Measurements from ENCODE around the gene CDKAL1.
A peak's percentile ranks its signal among the peaks of the same experiment; 100 is the strongest.

The CDKAL1 gene

DNA sequence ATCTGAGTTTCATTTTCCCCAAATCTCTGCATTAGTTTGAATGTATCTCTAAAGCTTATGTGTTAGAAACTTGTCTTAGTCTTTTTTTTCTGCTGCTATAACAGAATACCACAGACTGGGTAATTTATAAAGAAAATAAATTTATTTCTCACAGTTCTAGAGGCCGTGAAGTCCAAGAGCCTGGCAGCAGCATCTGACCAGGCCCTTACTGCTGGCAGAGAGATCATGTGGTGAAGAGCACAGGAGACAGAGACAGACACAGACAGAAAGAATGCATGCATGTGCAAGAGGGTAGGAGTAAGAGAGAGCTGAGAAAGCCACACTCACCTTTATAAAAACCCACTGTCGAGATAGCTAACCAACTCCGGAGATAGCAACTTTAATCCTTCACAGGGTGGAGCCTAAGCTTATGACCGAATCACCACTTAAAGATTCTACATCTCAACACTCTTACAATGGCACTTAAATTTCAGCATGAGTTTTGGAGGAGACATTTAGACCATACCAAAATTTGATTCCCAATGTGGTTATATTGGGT is 646.6 kb downstream of the CDKAL1 start:
- H3K4me3 ChIP-seq (ENCODE audit: low read depth in 1 of 2, low read length in 2 of 2), result no peak overlapping the region
- no peak overlapping the region for H3K9ac ChIP-seq (ENCODE audit: low read depth, low read length)
- no peaks in the 10 kb centered on the region for H3K9me3 ChIP-seq (ENCODE audit: insufficient read depth, low read length, severe bottlenecking)
- no peaks in the 10 kb centered on the region for H3K36me3 ChIP-seq (ENCODE audit: insufficient read depth, low read length)
- no peaks in the 10 kb centered on the region for H4K20me1 ChIP-seq (ENCODE audit: insufficient read depth, low read length)
- H3K79me2 ChIP-seq (ENCODE audit: insufficient read depth, low read length), result no peaks in the 10 kb centered on the region
- no peak overlapping the region for H2AFZ ChIP-seq (ENCODE audit: low read depth, low read length)
- H3K27ac ChIP-seq (ENCODE audit: low read length), result no peak overlapping the region
- no peaks in the 10 kb centered on the region for H3K27me3 ChIP-seq (ENCODE audit: insufficient read depth, low read length, poor library complexity)
- TF ChIP-seq EZH2 (IDR thresholded peaks at IDR 0.05; ENCODE audit: borderline replicate concordance, low read depth, low read length, severe bottlenecking) (no peak), CTCF (IDR thresholded peaks at IDR 0.05; ENCODE audit: borderline replicate concordance, extremely low read depth, low read length, poor library complexity, severe bottlenecking) (no peak)
- ATAC-seq (ENCODE audit: insufficient read depth, low read depth) (0 out of 3 replicates have a peak, but pooled peaks have one; percentile 24), DNase-seq (no peak)
- H3K4me2 ChIP-seq (ENCODE audit: insufficient read depth, low read length), result no peak overlapping the region
- H3K4me1 ChIP-seq (ENCODE audit: insufficient read depth, low read length), result peaks cover 12% of the 10 kb centered on the region

DNA sequence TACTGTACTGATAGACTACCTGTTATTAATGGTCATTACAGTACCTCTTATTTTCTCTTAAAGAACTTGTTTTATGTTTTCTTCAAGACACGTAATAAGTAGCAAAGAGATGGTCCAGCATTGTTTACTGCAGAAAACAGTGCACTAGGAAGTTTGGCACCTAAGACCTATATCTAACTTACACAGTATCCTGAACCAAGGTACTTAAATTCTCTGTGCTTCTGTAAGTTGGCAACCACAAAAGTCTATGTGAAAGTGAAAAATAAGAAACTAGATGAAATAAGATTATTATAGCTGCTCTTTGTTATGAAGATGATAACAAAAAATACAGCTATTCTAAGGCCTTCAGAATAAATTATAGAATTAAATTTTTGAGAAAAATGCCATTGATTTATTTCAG is 647.6 kb downstream of the CDKAL1 start:
- Histone ChIP-seq H3K4me1 (ENCODE audit: insufficient read depth, low read length) (peaks cover 22% of the 10 kb centered on the region), H3K4me2 (ENCODE audit: insufficient read depth, low read length) (no peak overlapping the region), H3K4me3 (ENCODE audit: low read depth in 1 of 2, low read length in 2 of 2) (no peak overlapping the region), H3K9me3 (ENCODE audit: insufficient read depth, low read length, severe bottlenecking) (no peaks in the 10 kb centered on the region), H3K9ac (ENCODE audit: low read depth, low read length) (no peak overlapping the region), H3K27ac (ENCODE audit: low read length) (no peak overlapping the region), H3K27me3 (ENCODE audit: insufficient read depth, low read length, poor library complexity) (no peaks in the 10 kb centered on the region), H3K79me2 (ENCODE audit: insufficient read depth, low read length) (no peaks in the 10 kb centered on the region), H4K20me1 (ENCODE audit: insufficient read depth, low read length) (no peaks in the 10 kb centered on the region), H2AFZ (ENCODE audit: low read depth, low read length) (no peak overlapping the region), H3K36me3 (ENCODE audit: insufficient read depth, low read length) (no peaks in the 10 kb centered on the region)
- ATAC-seq (ENCODE audit: insufficient read depth, low read depth) (no peak), DNase-seq (no peak)
- no peak for TF ChIP-seq EZH2 (IDR thresholded peaks at IDR 0.05; ENCODE audit: borderline replicate concordance, low read depth, low read length, severe bottlenecking)
- no peak for TF ChIP-seq CTCF (IDR thresholded peaks at IDR 0.05; ENCODE audit: borderline replicate concordance, extremely low read depth, low read length, poor library complexity, severe bottlenecking)

DNA sequence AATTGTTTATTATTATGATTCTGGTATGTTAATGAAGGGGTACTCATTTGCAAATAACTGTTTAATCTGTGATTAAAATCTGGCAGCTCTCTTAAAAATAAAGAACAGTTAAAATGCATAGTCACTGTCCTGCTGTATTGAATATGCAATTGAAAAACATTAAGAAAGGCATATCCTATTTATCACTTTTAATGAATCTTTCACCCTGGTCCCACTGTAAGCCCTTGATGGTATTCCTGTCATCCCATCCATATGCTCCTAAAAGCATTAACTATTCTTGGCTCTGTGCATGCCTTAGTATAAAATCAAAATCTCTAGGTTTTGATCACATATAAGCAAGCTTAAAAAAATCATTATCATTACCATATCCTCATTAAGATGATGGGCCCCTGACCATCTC is 648.3 kb downstream of the CDKAL1 start:
- H3K4me1 ChIP-seq (ENCODE audit: insufficient read depth, low read length), result peaks cover 29% of the 10 kb centered on the region
- H3K4me3 ChIP-seq (ENCODE audit: low read depth in 1 of 2, low read length in 2 of 2), result no peak overlapping the region
- no peak overlapping the region for H3K4me2 ChIP-seq (ENCODE audit: insufficient read depth, low read length)
- H3K9me3 ChIP-seq (ENCODE audit: insufficient read depth, low read length, severe bottlenecking), result no peaks in the 10 kb centered on the region
- no peaks in the 10 kb centered on the region for H3K27me3 ChIP-seq (ENCODE audit: insufficient read depth, low read length, poor library complexity)
- H3K27ac ChIP-seq (ENCODE audit: low read length), result no peak overlapping the region
- H2AFZ ChIP-seq (ENCODE audit: low read depth, low read length), result no peak overlapping the region
- ATAC-seq (ENCODE audit: insufficient read depth, low read depth) (no peak), DNase-seq (no peak)
- TF ChIP-seq CTCF (IDR thresholded peaks at IDR 0.05; ENCODE audit: borderline replicate concordance, extremely low read depth, low read length, poor library complexity, severe bottlenecking), result no peak
- TF ChIP-seq EZH2 (IDR thresholded peaks at IDR 0.05; ENCODE audit: borderline replicate concordance, low read depth, low read length, severe bottlenecking), result no peak
- no peak overlapping the region for H3K9ac ChIP-seq (ENCODE audit: low read depth, low read length)
- H4K20me1 ChIP-seq (ENCODE audit: insufficient read depth, low read length), result no peaks in the 10 kb centered on the region
- H3K36me3 ChIP-seq (ENCODE audit: insufficient read depth, low read length), result no peaks in the 10 kb centered on the region
- no peaks in the 10 kb centered on the region for H3K79me2 ChIP-seq (ENCODE audit: insufficient read depth, low read length)

Measured in DND-41 (cell line).